PC-3 (cell line): ENCODE results near the gene CHTF18.

Experiments used
- EZH2phosphoT487 ChIP-seq: fragments of 300-600 bp; sonication (generic); IDR thresholded peaks from 2 replicates; pipeline ENCODE4 v1.6.1; 2018; ENCODE audit warnings: mild to moderate bottlenecking, antibody characterized with exemption, low read length, borderline replicate concordance
- TF ChIP-seq, protein P1 (sequence below): fragments of 300-600 bp; sonication (generic); conservative IDR thresholded peaks from 2 replicates; pipeline ENCODE4 v1.5.1; 2017; ENCODE audit warnings: antibody characterized with exemption, low read depth, mild to moderate bottlenecking, low read length

DNA sequence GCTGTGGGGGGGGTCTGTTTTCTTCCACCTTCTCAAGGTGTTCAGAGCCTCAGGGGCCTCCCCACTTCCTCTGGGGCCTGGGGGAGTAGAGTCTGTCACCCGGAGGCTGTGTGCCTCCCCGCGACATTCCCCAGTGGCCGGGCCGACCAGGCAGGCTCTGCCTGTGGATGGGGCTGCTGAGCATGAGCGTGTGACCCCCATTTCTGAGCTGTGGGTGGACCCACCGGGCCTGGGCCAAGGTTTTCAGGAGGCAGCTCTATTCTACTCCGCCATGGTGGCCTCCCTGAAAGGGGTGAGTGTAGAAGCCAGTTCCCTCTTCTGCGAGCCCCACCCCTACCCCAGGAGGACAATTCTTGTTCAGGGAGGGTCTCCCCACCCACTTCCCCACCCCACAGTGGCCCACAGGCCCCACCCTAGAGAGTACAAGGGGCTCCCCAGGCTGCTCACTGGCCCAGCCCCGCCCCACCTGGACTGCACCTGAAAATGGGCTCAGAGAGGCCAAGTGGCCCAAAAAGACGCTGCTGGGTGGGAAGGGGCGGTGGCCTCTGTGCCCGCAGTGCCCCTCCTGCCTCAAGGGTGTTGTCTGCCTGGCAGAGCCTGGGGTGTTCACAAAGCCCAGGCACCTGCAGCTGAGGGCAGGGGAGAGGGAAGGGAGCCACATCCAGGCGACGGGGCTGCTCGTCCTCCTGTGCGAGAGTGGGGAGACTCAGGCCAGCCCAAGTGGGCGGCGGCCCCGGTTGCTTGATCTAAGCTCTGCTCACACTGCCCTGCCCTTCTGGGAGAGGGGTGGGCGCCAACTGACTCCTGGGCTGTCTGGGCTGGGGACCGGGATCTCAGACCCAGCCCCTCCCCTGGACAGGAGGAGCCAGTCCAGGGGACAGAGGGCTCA is 26.6 kb upstream of the CHTF18 start:
- TF ChIP-seq, protein P1, sequence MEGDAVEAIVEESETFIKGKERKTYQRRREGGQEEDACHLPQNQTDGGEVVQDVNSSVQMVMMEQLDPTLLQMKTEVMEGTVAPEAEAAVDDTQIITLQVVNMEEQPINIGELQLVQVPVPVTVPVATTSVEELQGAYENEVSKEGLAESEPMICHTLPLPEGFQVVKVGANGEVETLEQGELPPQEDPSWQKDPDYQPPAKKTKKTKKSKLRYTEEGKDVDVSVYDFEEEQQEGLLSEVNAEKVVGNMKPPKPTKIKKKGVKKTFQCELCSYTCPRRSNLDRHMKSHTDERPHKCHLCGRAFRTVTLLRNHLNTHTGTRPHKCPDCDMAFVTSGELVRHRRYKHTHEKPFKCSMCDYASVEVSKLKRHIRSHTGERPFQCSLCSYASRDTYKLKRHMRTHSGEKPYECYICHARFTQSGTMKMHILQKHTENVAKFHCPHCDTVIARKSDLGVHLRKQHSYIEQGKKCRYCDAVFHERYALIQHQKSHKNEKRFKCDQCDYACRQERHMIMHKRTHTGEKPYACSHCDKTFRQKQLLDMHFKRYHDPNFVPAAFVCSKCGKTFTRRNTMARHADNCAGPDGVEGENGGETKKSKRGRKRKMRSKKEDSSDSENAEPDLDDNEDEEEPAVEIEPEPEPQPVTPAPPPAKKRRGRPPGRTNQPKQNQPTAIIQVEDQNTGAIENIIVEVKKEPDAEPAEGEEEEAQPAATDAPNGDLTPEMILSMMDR = no peak
- TF ChIP-seq EZH2phosphoT487 = no peak
